Measurements from ENCODE around the gene ILF3. TPM values are rescaled to one million over a fixed set of nuclear protein-coding genes. Genes with fewer than 3 reads are reported as not detected.

ILF3 gene
- total and polyA plus RNA-seq, 10 donors = 82.9 to 264 (median 160) TPM

DNA sequence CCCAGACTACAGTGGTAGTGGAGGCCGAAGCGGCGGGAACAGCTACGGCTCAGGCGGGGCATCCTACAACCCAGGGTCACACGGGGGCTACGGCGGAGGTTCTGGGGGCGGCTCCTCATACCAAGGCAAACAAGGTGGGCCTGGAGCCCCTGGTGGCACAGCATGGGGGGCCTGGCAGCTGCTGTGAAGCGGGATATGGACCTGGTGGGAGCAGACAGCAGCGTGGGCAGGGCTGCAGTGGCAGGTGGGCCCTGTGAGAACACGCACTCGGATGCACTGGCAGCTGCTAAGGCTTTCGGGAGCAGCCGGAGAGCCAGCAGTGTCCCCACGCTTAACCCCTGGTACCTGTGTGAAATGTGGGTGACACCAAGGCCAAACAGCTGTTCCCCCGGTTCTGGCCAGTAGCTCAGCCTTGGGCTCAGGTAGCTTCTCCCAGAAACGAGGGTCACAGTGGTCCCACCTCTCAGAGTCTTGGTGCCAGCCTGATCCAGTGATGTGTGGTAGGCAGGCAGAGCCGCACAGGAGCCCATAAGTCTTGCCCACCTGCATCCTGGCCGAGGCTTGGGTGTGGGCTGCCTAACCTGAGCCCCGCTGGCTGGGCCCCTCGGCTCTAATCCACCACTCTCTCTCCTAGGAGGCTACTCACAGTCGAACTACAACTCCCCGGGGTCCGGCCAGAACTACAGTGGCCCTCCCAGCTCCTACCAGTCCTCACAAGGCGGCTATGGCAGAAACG is 34.6 kb downstream of the ILF3 start:
- Histone ChIP-seq H3K4me1 (no peaks in the 10 kb centered on the region), H3K4me3 (no peak overlapping the region), H3K27me3 (replicated peaks in 1 of 7) (no peaks in the 10 kb centered on the region), H3K9me3 (no peaks in the 10 kb centered on the region), H3K27ac (no peak overlapping the region), H3K36me3 (peaks cover 2 to 92% (median 88%) of the 10 kb centered on the region in 6 donors)
- DNase-seq = no peak
- WGBS, 5 donors = 86 to 96% (median 92%) methylated on average over 20 to 27 of the region's 27 CpGs
- intact Hi-C loops (cut with DNase I; ENCODE audit: low total_unique reads) = no loop called here
- TF ChIP-seq, protein P1, sequence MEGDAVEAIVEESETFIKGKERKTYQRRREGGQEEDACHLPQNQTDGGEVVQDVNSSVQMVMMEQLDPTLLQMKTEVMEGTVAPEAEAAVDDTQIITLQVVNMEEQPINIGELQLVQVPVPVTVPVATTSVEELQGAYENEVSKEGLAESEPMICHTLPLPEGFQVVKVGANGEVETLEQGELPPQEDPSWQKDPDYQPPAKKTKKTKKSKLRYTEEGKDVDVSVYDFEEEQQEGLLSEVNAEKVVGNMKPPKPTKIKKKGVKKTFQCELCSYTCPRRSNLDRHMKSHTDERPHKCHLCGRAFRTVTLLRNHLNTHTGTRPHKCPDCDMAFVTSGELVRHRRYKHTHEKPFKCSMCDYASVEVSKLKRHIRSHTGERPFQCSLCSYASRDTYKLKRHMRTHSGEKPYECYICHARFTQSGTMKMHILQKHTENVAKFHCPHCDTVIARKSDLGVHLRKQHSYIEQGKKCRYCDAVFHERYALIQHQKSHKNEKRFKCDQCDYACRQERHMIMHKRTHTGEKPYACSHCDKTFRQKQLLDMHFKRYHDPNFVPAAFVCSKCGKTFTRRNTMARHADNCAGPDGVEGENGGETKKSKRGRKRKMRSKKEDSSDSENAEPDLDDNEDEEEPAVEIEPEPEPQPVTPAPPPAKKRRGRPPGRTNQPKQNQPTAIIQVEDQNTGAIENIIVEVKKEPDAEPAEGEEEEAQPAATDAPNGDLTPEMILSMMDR (IDR thresholded peaks at IDR 0.05 in 8 of 11, conservative IDR thresholded peaks at IDR 0.05 in 3 of 11) = no peak
- TF ChIP-seq POLR2AphosphoS5 (IDR thresholded peaks at IDR 0.05) (peak in 1 of 3 donors; percentile 25), POLR2A (IDR thresholded peaks at IDR 0.05) (no peak)

DNA sequence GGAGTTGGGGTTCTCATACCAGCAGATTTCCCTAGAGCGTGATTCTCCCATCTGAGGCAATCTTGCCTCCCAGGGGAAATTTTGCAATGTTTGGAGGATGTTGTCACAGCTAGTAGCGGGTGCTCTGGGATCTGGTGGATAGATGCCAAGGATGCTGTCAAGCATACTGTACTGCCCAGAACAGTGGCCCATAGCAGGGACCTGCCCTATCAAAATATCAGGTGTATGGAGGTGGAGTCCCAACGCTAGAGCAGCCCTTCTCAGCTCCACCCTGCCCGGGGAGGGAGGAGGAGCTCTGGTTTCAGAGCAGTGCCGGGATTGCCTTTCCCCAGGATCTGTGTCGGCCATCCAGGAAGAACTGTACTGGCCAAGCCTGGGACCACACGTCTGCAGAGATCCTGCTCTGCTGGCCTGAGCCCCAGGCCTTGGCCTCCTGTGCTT is 36.2 kb downstream of the ILF3 start:
- H3K27me3 ChIP-seq (replicated peaks in 1 of 7) = no peaks in the 10 kb centered on the region
- DNase-seq = no peak
- intact Hi-C loops (cut with DNase I; ENCODE audit: low total_unique reads) = no loop called here
- TF ChIP-seq POLR2AphosphoS5 (IDR thresholded peaks at IDR 0.05) (peak in 1 of 3 donors; percentile 8), POLR2A (IDR thresholded peaks at IDR 0.05) (no peak)
- TF ChIP-seq, protein P1 (IDR thresholded peaks at IDR 0.05 in 8 of 11, conservative IDR thresholded peaks at IDR 0.05 in 3 of 11) = no peak
- no peak overlapping the region for H3K4me3 ChIP-seq
- H3K4me1 ChIP-seq = peaks cover under 1 to 9% (median 5%) of the 10 kb centered on the region in 6 donors
- 48 to 84% (median 73%) methylated on average over 3 to 7 of the region's 7 CpGs for WGBS, 5 donors
- no peaks in the 10 kb centered on the region for H3K9me3 ChIP-seq
- H3K27ac ChIP-seq = no peak overlapping the region
- peaks cover 0 to 75% (median 72%) of the 10 kb centered on the region in 6 donors for H3K36me3 ChIP-seq

DNA sequence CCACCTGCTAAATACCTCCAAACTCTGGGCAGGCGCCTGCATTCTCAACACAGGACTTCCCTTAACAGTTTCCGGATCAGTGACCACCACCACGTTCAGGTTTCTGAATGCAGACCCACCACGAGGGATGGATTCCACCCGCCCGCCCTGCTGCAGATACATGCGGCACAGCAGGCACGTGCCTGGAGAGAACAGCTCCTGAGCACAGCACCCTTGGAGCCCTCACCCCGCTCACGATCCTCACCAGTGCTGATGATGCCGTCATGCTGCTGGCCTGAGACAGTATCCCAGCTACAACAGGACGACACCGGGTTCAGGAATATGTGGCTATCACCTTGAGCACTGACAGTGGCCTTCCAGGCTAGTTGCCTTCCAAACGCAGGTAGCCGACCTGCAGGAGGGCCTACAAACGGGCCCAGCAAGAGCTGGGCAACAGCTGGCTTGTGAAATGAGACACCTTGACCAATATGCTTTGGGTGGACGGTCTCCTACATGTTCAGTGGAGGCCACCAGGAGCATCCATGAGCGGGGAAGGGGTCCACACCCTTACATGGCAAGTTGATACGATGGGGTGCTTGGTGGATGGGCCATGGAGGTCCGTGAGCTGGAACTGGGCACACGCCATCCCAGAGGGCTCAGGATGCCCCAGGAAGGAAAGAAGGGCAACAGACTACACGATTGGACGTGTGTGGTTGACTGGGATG is 37.2 kb downstream of the ILF3 start:
- intact Hi-C loops (cut with DNase I; ENCODE audit: low total_unique reads) = no loop called here
- WGBS, 5 donors = 84 to 91% (median 87%) methylated on average over 22 to 23 of the region's 23 CpGs
- Histone ChIP-seq H3K27ac (no peak overlapping the region), H3K9me3 (no peaks in the 10 kb centered on the region), H3K4me1 (peaks cover 10 to 19% (median 15%) of the 10 kb centered on the region in 6 donors), H3K27me3 (replicated peaks in 1 of 7) (no peaks in the 10 kb centered on the region), H3K4me3 (no peak overlapping the region), H3K36me3 (peaks cover 0 to 65% (median 64%) of the 10 kb centered on the region in 6 donors)
- TF ChIP-seq, protein P1 (IDR thresholded peaks at IDR 0.05 in 8 of 11, conservative IDR thresholded peaks at IDR 0.05 in 3 of 11) = no peak
- TF ChIP-seq POLR2AphosphoS5 (IDR thresholded peaks at IDR 0.05) = peak in 2 of 3 donors; percentile 11 to 61
- no peak for DNase-seq

DNA sequence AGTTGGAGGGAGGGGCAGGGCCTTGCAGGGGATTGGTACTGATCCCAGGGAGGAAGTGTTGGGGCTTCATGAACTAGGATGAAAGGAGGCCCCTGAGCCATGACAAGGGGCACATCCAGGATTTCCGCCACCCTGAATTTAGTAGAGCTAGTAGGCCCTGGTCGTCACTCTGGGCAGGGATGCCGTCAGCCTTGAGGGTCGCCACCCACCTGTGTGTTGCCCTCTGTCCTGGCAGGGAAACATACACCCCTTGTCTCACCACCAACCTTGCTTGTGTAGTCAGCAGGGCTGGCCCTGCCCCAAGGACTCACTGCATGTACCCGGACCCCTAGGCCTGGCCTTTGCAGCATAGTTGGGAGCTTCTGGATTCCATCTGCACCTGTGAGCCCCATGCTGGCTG is 37.7 kb downstream of the ILF3 start:
- H3K4me1 ChIP-seq = peaks cover 10 to 21% (median 16%) of the 10 kb centered on the region in 6 donors
- intact Hi-C loops (cut with DNase I; ENCODE audit: low total_unique reads) = no loop called here
- H3K4me3 ChIP-seq = no peak overlapping the region
- WGBS, 5 donors = 80 to 95% (median 88%) methylated on average over 1 to 5 of the region's 5 CpGs
- TF ChIP-seq, protein P1 (IDR thresholded peaks at IDR 0.05 in 8 of 11, conservative IDR thresholded peaks at IDR 0.05 in 3 of 11) = no peak
- TF ChIP-seq POLR2AphosphoS5 (IDR thresholded peaks at IDR 0.05) (no peak), POLR2A (IDR thresholded peaks at IDR 0.05) (no peak)
- H3K27ac ChIP-seq = no peak overlapping the region
- no peaks in the 10 kb centered on the region for H3K27me3 ChIP-seq (replicated peaks in 1 of 7)
- H3K36me3 ChIP-seq = peaks cover 0 to 60% (median 58%) of the 10 kb centered on the region in 6 donors
- H3K9me3 ChIP-seq = no peaks in the 10 kb centered on the region
- no peak for DNase-seq
